Heart right ventricle (tissue), 16 donors: ENCODE data around the gene LRRTM1. TPM values are rescaled to one million over a fixed set of nuclear protein-coding genes. Genes with fewer than 3 reads are reported as not detected.

Source experiments
- ATAC-seq, 8 donors: fragments of 200-7000 bp; cut with Tn5 transposase; one replicate each; pipeline ENCODE4 v1.9.1; 2020; ENCODE audit warnings: mild to moderate bottlenecking in 8 of 8, moderate library complexity in 8 of 8, moderate number of reproducible peaks in 1 of 8
- DNase-seq, 2 donors: peaks; one replicate each; pipeline ENCODE4 v3.0.0-alpha.2; 2020
- H3K27ac ChIP-seq, 10 donors: fragments of 200-600 bp; sonication (generic) in 2 of 10; one replicate each; pipeline versions ENCODE4 v1.5.0 to v1.8.0; 2020 to 2022; ENCODE audit warnings: mild to moderate bottlenecking in 3 of 10
- H3K27me3 ChIP-seq, 7 donors: fragments of 200-600 bp; one replicate each; pipeline ENCODE4 v1.8.0; 2021 to 2022; ENCODE audit warnings: mild to moderate bottlenecking in 2 of 7
- H3K36me3 ChIP-seq, 9 donors: fragments of 200-600 bp; sonication (generic) in 1 of 9; one replicate each; pipeline versions ENCODE4 v1.5.0 to v1.8.0; 2020 to 2022; ENCODE audit warnings: mild to moderate bottlenecking in 2 of 9
- H3K4me1 ChIP-seq, 9 donors: fragments of 200-600 bp; sonication (generic) in 1 of 9; one replicate each; pipeline versions ENCODE4 v1.5.0 to v1.8.0; 2020 to 2022; ENCODE audit warnings: mild to moderate bottlenecking in 4 of 9
- H3K4me3 ChIP-seq, 10 donors: fragments of 200-600 bp; sonication (generic) in 2 of 10; one replicate each; pipeline versions ENCODE4 v1.5.0 to v1.8.0; 2020 to 2022; ENCODE audit warnings: mild to moderate bottlenecking in 7 of 10, moderate library complexity in 2 of 10
- H3K9me3 ChIP-seq, 11 donors: fragments of 200-600 bp in 10 of 11; sonication (generic) in 2 of 11; one replicate each; pipeline versions ENCODE4 v1.5.0 to v1.8.0; 2013 to 2022; ENCODE audit warnings: mild to moderate bottlenecking in 2 of 11, control low read depth in 1 of 11, moderate library complexity in 1 of 11
- CTCF ChIP-seq, 9 donors: fragments of 200-600 bp; sonication (generic) in 2 of 9; IDR thresholded peaks; one replicate each; pipeline versions ENCODE4 v1.5.0 to v1.8.0; 2021 to 2022; ENCODE audit warnings: antibody characterized with exemption in 9 of 9, mild to moderate bottlenecking in 5 of 9, moderate library complexity in 1 of 9
- WGBS, 2 donors: extraction: QIAGEN DNeasy Blood & Tissue Kit; methylation state at CpG; one replicate each; pipeline ENCODE4 v1.1.7; 2013; ENCODE audit warnings: inconsistent platforms in 1 of 2; 5-methylcytosine and 5-hydroxymethylcytosine counted together
- intact Hi-C, 10 donors: fragments of 100-400 bp; cut with DNase I; formaldehyde crosslinking; loops; one replicate each; pipeline versions ENCODE4 v1.11.1 to v1.14.2; 2022
- polyA plus RNA-seq, 2 donors: library from polyadenylated mRNA; stranded (reverse); fragments of 200-250 nt; gene quantifications; one replicate each; pipeline ENCODE4 v1.2.3, GENCODE V29; 2013
- total RNA-seq, 10 donors: library from RNA; stranded (reverse); fragmentation: NEBNext Ultra II Directional in 3 of 10; extraction: Animal tissue kit (Norgen Biotek cat#: 25700) in 3 of 10; gene quantifications; one replicate each; pipeline versions ENCODE4 v1.2.1 to v1.2.4, GENCODE V29; 2021 to 2023
- donor health status: Arrhythmogenic right ventricular cardiomyopathy.
- donor health status: ischemic (EF 13 %, LVEDD 7.1; RV severe dilation, severe dysfunction).
- donor health status: healthy with polysubstance abuse.
- donor health status: DM: no; HTN: yes; CAD: no.
- donor health status: DM: no; HTN: no; CAD: no.
- donor health status: ischemic (EF 25% LVEDD 6.9; RV normal size, moderate dysfunction).
- donor health status: ischemic (EF 25% LVEDD 5.7; RV mildly dilated, moderate dysfunction).
- donor health status: healthy.
- donor health status: DM: yes; HTN: yes; CAD: no.
- donor health status: Ischemic cardiomyopathy.
- donor health status: ischemic (EF 35%, LVEDD 5.7; RV mildly dilated, moderate dysfunction).
- donor health status: nonischemic (EF 11% LVEDD 7.7; RV severe dilation, severe dysfunction).
- donor health status: DM: yes; HTN: yes; CAD: no.
- donor health status: PGD.
- donor health status: ischemic (EF 29% LVEDD 5.4; RV normal size, mild dysfunction).
- donor health status: nonischemic (EF 23%, LVEDD 6.1; RV moderate dilation, normal function).

The LRRTM1 gene
- total and polyA plus RNA-seq, 12 donors, result 0.18 to 0.71 (median 0.38) TPM; not detected in 2

GRCh38 chr2:80326214-80326613 is 21.7 kb upstream of the LRRTM1 start:
- Histone ChIP-seq H3K4me1 (peaks cover 0 to 9% (median 0%) of the 10 kb centered on the region in 9 donors), H3K27me3 (peaks cover 0 to 32% (median 22%) of the 10 kb centered on the region in 7 donors), H3K27ac (no peak overlapping the region), H3K36me3 (no peaks in the 10 kb centered on the region), H3K9me3 (no peaks in the 10 kb centered on the region), H3K4me3 (no peak overlapping the region)
- DNase-seq (peak in 1 of 2 donors; percentile 17), ATAC-seq (peak in 5 of 8 donors; percentile 38 to 70 (median 62))
- peak in 8 of 9 donors; percentile 37 to 75 (median 61) for TF ChIP-seq CTCF (IDR thresholded peaks at IDR 0.05)
- intact Hi-C loops, result loop anchor here in 8 of 10 donors (1.0 to 10.0 kb wide), 5 partner anchors 169 to 175 kb away; no protein-coding TSS in a partner anchor

GRCh38 chr2:80324525-80324924 is 20.0 kb upstream of the LRRTM1 start:
- Histone ChIP-seq H3K27ac (no peak overlapping the region), H3K4me1 (peaks cover 0 to 12% (median 0%) of the 10 kb centered on the region in 9 donors), H3K9me3 (no peaks in the 10 kb centered on the region), H3K36me3 (no peaks in the 10 kb centered on the region), H3K4me3 (no peak overlapping the region), H3K27me3 (peaks cover 0 to 41% (median 23%) of the 10 kb centered on the region in 7 donors)
- 84 to 90% methylated on average over 3 of the region's 3 CpGs for WGBS, 2 donors
- intact Hi-C loops, result loop anchor here in 1 of 10 donors (10.0 kb wide), 1 partner anchor 170 kb away; no protein-coding TSS in a partner anchor
- TF ChIP-seq CTCF (IDR thresholded peaks at IDR 0.05), result no peak
- no peak for ATAC-seq
- DNase-seq, result no peak

GRCh38 chr2:80323610-80324009 is 19.1 kb upstream of the LRRTM1 start:
- intact Hi-C loops, result loop anchor here in 1 of 10 donors (10.0 kb wide), 1 partner anchor 171 kb away; no protein-coding TSS in a partner anchor
- ATAC-seq (no peak), DNase-seq (no peak)
- Histone ChIP-seq H3K27ac (no peak overlapping the region), H3K4me3 (no peak overlapping the region), H3K9me3 (no peaks in the 10 kb centered on the region), H3K36me3 (no peaks in the 10 kb centered on the region), H3K27me3 (peaks cover 0 to 41% (median 23%) of the 10 kb centered on the region in 7 donors), H3K4me1 (peaks cover 0 to 15% (median 0%) of the 10 kb centered on the region in 9 donors)
- WGBS, 2 donors, result 49 to 82% methylated on average over 1 of the region's 1 CpG
- TF ChIP-seq CTCF (IDR thresholded peaks at IDR 0.05), result no peak

GRCh38 chr2:80322958-80323357 is 18.4 kb upstream of the LRRTM1 start:
- Histone ChIP-seq H3K27ac (no peak overlapping the region), H3K4me1 (peaks cover 0 to 15% (median 0%) of the 10 kb centered on the region in 9 donors), H3K36me3 (no peaks in the 10 kb centered on the region), H3K27me3 (peaks cover 0 to 41% (median 23%) of the 10 kb centered on the region in 7 donors), H3K9me3 (no peaks in the 10 kb centered on the region), H3K4me3 (no peak overlapping the region)
- WGBS, 2 donors, result 70 to 73% methylated on average over 14 of the region's 14 CpGs
- TF ChIP-seq CTCF (IDR thresholded peaks at IDR 0.05), result no peak
- no peak for ATAC-seq
- DNase-seq, result no peak
- intact Hi-C loops, result loop anchor here in 1 of 10 donors (10.0 kb wide), 1 partner anchor 172 kb away; no protein-coding TSS in a partner anchor
